Thymus (tissue), 11 donors: ENCODE measurements around the gene CXCL6. TPM values are rescaled to one million over a fixed set of nuclear protein-coding genes. Genes with fewer than 3 reads are reported as not detected.

ENCODE experiments used
- DNase-seq, 9 donors: peaks; one replicate each; pipeline ENCODE4 v3.0.0-alpha.2; 2013; ENCODE audit warnings: low spot score in 9 of 9, low read depth in 6 of 9, missing footprints in 1 of 9
- H3K27ac ChIP-seq, 2 donors: one replicate each; pipeline ENCODE4 v1.5.1; 2013; ENCODE audit warnings: control low read depth in 1 of 2, low read depth in 1 of 2, low read length in 1 of 2, mild to moderate bottlenecking in 1 of 2, moderate library complexity in 1 of 2
- H3K27me3 ChIP-seq, 2 donors: one replicate each; pipeline ENCODE4 v1.5.1; 2013; ENCODE audit warnings: low read length in 1 of 2; ENCODE audit not compliant: control insufficient read depth in 2 of 2, insufficient read depth in 1 of 2
- H3K36me3 ChIP-seq, 2 donors: one replicate each; pipeline ENCODE4 v1.5.1; 2013; ENCODE audit warnings: low read length in 1 of 2, mild to moderate bottlenecking in 1 of 2, moderate library complexity in 1 of 2; ENCODE audit not compliant: control insufficient read depth in 2 of 2, insufficient read depth in 2 of 2
- H3K4me1 ChIP-seq, 2 donors: one replicate each; pipeline ENCODE4 v1.5.1; 2013; ENCODE audit warnings: low read length in 2 of 2; ENCODE audit not compliant: control insufficient read depth in 2 of 2, insufficient read depth in 2 of 2
- H3K4me3 ChIP-seq, 2 donors: one replicate each; pipeline ENCODE4 v1.5.1; 2013; ENCODE audit warnings: low read length in 2 of 2, control low read depth in 1 of 2, mild to moderate bottlenecking in 1 of 2
- H3K9me3 ChIP-seq, 2 donors: one replicate each; pipeline ENCODE4 v1.5.1; 2013; ENCODE audit warnings: low read length in 1 of 2, mild to moderate bottlenecking in 1 of 2; ENCODE audit not compliant: control insufficient read depth in 2 of 2, insufficient read depth in 1 of 2
- WGBS: extraction: QIAGEN DNeasy Blood & Tissue Kit; methylation state at CpG from one replicate; pipeline ENCODE4 v1.1.7; 2013; 5-methylcytosine and 5-hydroxymethylcytosine counted together
- polyA plus RNA-seq: library from polyadenylated mRNA; stranded (reverse); fragments of 200-250 nt; gene quantifications from one replicate; pipeline ENCODE4 v1.2.3, GENCODE V29; 2013
- total RNA-seq: library from RNA; stranded (reverse); fragments of 120-200 nt; gene quantifications from one replicate; pipeline ENCODE4 v1.2.4, GENCODE V29; 2013
- donor health status: healthy.

CXCL6 gene
- total and polyA plus RNA-seq, 2 donors = 0.85 to 10.3 TPM

DNA sequence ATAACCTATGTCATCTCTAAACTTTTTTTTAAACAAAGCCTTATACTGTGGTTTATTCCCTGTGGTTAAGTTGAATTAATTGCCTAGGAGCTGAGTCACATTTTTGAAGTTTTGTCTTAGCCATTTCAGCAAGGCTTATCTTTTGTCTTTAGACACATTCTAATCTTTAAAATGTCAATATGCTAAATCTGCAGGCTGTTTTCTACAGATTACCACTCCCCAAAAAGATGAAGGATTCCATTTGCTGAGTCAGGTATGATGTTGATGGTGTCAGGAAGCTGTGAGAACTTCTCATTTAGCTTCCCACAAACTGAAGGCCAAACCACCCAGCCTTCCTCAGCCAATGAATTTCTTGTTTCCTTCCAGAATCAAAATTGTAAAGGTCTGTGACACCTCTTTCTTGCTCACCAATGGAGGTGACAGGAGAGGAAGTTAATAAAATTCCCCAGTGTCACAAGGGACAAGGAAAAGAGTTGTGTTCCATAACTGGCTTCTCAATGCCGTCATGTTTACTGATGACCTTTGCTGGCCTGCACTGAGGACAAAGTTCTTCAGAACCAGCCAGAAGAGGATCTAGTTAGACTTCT, 3.7 kb upstream of the CXCL6 start:
- Histone ChIP-seq H3K27ac (no peak overlapping the region), H3K4me1 (peaks cover 0 to 10% of the 10 kb centered on the region in 2 donors), H3K36me3 (no peaks in the 10 kb centered on the region), H3K27me3 (peaks cover 0 to 11% of the 10 kb centered on the region in 2 donors), H3K9me3 (no peaks in the 10 kb centered on the region), H3K4me3 (no peak overlapping the region)
- WGBS = 93% methylated on average over 1 of the region's 1 CpG
- no peak for DNase-seq

DNA sequence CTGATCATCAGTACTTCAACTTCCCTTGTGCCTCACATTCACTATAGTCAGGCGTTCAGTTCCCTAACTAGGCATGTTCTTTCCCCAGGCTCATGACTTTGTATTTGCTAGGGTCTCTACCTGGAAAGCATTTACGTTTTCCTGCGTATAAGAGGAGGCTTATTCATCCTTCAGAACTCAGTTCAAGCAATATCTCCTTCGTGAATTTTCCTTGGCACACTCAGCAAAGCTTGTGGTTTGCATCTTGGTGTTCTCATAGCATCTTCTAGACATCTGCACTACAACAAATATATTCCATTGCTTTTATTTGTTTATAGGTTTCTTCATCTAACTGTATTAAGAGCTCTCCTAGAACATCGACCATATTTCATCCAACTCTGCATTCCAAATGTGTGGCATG, 2.6 kb downstream of the CXCL6 start:
- 98% methylated on average over 5 of the region's 5 CpGs for WGBS
- H3K9me3 ChIP-seq = no peaks in the 10 kb centered on the region
- peaks cover 0 to 11% of the 10 kb centered on the region in 2 donors for H3K27me3 ChIP-seq
- H3K4me3 ChIP-seq = no peak overlapping the region
- H3K4me1 ChIP-seq = peaks cover 0 to 10% of the 10 kb centered on the region in 2 donors
- no peaks in the 10 kb centered on the region for H3K36me3 ChIP-seq
- DNase-seq = no peak
- no peak overlapping the region for H3K27ac ChIP-seq

DNA sequence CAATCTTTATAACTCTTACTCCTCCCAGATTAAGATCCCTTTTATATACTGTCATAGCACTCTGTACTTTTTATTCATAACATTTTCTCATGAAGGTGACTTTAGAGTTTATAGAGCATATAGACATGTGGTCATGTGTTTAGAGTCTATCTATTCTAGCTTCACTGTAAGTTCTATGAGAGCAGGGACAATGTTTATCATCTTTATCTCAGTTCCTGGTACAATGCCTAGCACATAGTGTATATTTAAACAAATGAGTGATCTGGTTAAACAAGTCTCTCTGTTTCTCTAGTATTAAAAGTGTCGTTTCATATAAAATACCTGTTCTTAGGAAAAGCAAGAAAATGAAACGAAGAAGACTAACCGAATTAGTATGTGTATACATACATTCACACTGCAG, 3.2 kb downstream of the CXCL6 start:
- Histone ChIP-seq H3K9me3 (no peaks in the 10 kb centered on the region), H3K27me3 (peaks cover 0 to 11% of the 10 kb centered on the region in 2 donors), H3K27ac (no peak overlapping the region), H3K4me3 (no peak overlapping the region), H3K36me3 (no peaks in the 10 kb centered on the region), H3K4me1 (peaks cover 0 to 10% of the 10 kb centered on the region in 2 donors)
- no peak for DNase-seq
- 97% methylated on average over 3 of the region's 3 CpGs for WGBS

DNA sequence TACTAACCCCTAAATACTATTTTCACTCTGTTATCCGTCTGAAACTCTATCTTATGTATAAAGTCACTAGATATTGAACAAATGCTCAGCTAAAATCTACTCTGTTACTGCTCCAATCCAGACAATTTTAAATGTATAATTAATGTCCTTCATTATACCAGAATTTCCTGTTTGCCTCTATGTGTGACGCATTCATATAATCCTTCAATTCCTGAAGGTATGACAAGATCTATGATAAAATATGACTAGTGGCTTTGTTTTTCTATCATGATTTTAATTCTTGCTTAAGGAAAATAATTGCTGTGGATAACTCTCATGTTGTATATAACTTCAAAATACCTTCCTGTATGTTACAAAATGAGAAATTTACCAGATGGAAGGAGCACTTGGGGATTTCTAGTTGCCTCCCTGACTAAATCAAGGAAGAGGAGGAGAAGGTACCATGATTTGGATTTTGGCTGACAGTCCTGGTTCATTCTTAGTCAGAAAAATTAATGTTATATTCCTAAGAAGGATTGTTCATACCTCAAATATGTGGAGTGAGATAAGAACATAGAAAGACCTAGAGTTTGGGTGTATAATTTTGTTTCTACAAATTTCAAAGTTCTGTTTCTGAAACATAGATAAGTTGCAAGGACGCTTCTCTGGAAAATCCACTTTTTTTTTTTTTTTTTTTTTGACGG, 4.9 kb downstream of the CXCL6 start:
- Histone ChIP-seq H3K36me3 (no peaks in the 10 kb centered on the region), H3K4me3 (no peak overlapping the region), H3K9me3 (no peaks in the 10 kb centered on the region), H3K27ac (no peak overlapping the region), H3K4me1 (peaks cover 0 to 8% of the 10 kb centered on the region in 2 donors), H3K27me3 (peaks cover 0 to 8% of the 10 kb centered on the region in 2 donors)
- WGBS = 90% methylated on average over 4 of the region's 4 CpGs
- DNase-seq = no peak

DNA sequence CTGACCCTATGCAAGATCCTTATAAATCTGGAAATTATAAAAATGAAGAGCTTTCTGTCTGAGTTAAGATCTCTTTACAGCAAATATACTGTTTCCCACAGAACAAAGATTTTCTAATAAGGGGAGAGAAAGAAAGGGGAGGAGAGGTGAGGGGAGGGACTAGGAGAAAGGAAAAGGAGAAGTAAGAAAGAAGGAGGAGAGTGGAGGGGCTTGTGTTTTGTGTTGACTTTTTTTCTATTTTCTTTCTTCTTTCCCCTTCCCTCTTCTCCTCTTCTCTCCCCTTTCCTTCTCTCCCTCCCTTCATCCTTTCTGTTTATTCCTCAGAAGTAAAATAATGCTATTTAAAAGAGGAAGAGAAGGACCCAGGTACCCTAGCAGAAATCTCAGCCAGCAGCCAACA, 6.2 kb downstream of the CXCL6 start:
- Histone ChIP-seq H3K4me3 (no peak overlapping the region), H3K36me3 (no peaks in the 10 kb centered on the region), H3K4me1 (no peaks in the 10 kb centered on the region), H3K27ac (no peak overlapping the region), H3K9me3 (no peaks in the 10 kb centered on the region), H3K27me3 (no peaks in the 10 kb centered on the region)
- no peak for DNase-seq

DNA sequence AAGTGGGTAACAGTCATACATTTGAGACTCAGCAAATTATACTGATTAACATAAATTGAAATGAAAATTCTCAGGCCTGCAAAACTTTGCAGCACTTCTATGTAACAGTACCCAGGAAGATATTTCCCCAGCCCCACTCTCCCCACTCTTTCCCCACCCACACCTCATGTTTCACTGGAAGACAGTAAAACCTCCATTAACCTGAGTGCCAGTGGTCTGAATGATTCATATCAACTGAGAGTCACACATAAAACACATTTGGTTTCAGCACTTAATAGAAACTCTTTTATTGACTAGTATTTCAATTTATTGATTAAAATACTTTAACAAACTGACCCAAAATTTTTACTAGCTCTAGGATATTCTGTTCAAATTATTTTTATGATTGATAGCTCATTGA, 6.9 kb downstream of the CXCL6 start:
- Histone ChIP-seq H3K4me1 (no peaks in the 10 kb centered on the region), H3K4me3 (no peak overlapping the region), H3K36me3 (no peaks in the 10 kb centered on the region), H3K27ac (no peak overlapping the region), H3K27me3 (no peaks in the 10 kb centered on the region), H3K9me3 (no peaks in the 10 kb centered on the region)
- DNase-seq = no peak

DNA sequence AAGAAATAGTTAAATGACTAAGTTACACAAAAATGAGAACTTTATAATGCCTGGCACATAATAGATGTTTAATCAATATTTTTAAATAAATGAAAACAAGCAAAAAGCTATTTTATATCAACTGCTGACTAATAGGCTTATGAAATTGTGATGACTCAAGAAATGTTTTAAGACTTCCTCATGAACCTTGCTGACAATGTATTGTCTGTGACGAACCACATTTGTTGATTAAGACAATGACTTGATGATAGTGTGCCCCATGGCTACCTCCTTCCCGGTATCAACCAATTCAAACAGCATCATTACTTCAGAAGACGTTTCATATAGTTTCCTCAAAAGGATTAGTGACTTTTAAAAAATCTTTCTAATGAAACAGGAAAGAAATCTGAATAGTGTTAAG, 7.9 kb downstream of the CXCL6 start:
- Histone ChIP-seq H3K9me3 (no peaks in the 10 kb centered on the region), H3K4me1 (no peaks in the 10 kb centered on the region), H3K27ac (no peak overlapping the region), H3K4me3 (no peak overlapping the region), H3K36me3 (no peaks in the 10 kb centered on the region), H3K27me3 (no peaks in the 10 kb centered on the region)
- WGBS = 96% methylated on average over 3 of the region's 3 CpGs
- no peak for DNase-seq

DNA sequence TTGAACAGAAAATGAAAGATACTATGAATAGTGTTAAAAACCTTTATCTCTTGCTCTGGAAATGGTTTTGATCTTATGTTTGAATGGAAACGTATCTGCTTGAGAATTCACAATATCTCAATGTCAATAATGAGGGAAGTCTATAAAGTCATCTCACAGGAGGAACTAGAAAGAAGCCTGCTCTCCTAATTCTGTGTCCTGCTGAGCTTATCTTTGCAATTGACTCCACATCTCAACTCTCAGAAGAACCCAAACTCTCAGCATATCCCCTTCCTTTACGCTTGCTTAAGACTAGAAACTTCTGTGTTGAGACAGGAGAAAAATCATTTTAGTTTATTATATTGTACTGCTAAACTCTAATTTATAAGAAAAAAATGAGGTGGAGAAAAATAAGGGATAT, 8.3 kb downstream of the CXCL6 start:
- Histone ChIP-seq H3K27me3 (no peaks in the 10 kb centered on the region), H3K36me3 (no peaks in the 10 kb centered on the region), H3K4me3 (no peak overlapping the region), H3K27ac (no peak overlapping the region), H3K9me3 (no peaks in the 10 kb centered on the region), H3K4me1 (no peaks in the 10 kb centered on the region)
- no peak for DNase-seq
- 96% methylated on average over 2 of the region's 2 CpGs for WGBS

DNA sequence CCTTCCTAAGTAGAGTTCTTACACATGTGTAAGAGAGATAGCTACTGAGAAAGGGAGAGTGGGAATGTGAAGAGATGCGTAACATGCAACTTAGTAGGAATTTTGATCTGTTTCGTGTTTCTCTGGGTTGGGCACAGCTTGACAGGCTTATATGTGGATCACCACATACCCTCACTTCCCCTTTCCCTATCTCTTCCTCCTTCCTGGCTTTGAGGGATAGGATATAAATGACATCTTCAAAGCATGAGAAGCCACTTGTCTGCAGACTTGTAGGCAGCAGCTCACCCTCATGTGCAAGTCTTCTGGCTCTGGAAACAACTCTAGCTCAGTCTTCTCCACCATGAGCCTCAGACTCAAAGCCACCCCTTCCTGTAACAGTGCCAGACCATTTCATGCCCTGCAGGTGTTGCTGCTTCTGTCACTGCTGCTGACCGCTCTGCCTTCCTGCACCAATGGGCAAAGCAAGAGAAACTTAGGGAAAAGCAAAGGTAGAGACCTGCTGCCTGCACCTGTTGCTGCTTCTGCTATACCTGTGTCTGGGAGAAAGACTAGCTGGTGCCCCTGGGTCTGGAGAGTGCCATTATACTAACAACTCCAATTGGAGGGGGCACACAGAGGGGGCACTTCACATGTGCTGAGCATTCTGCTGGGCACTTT, 11.2 kb downstream of the CXCL6 start:
- no peak overlapping the region for H3K4me3 ChIP-seq
- H3K4me1 ChIP-seq = no peaks in the 10 kb centered on the region
- H3K9me3 ChIP-seq = no peaks in the 10 kb centered on the region
- H3K27ac ChIP-seq = no peak overlapping the region
- H3K27me3 ChIP-seq = no peaks in the 10 kb centered on the region
- no peak for DNase-seq
- no peaks in the 10 kb centered on the region for H3K36me3 ChIP-seq
- WGBS = 91% methylated on average over 3 of the region's 3 CpGs
